NCI-H2227 treated with DMSO at 0.1 percent for 48 hours (cell line): ENCODE data around the gene CACNG7.

Source experiments
- DNase-seq: peaks from one replicate; lab custom pipeline; 2025; lab: John Stamatoyannopoulos, UW

Gene CACNG7

GRCh38 chr19:53953383-53953782, 44.3 kb downstream of the CACNG7 start:
- no peak for DNase-seq

GRCh38 chr19:53957448-53958167, 48.5 kb downstream of the CACNG7 start:
- no peak for DNase-seq

- peak; percentile 78 for DNase-seq
Measured at GRCh38 chr19:53958168-53958571, 49.1 kb downstream of the CACNG7 start.

- no peak for DNase-seq
Measured at GRCh38 chr19:53958823-53959757, 50.0 kb downstream of the CACNG7 start.

- DNase-seq, result no peak
Measured at GRCh38 chr19:53960187-53960586, 51.1 kb downstream of the CACNG7 start.

GRCh38 chr19:53960886-53961285, 51.8 kb downstream of the CACNG7 start:
- no peak for DNase-seq

GRCh38 chr19:53961523-53962356, 52.7 kb downstream of the CACNG7 start:
- no peak for DNase-seq

- DNase-seq, result no peak
Measured at GRCh38 chr19:53962887-53963431, 53.9 kb downstream of the CACNG7 start, which contains the start of gene CACNG8. CACNG8 (plus strand) TSS chr19:53962937.

GRCh38 chr19:53965091-53965490, 56.0 kb downstream of the CACNG7 start:
- DNase-seq, result no peak

- no peak for DNase-seq
Measured at GRCh38 chr19:53966931-53967330, 57.9 kb downstream of the CACNG7 start.

GRCh38 chr19:53969366-53969765, 60.3 kb downstream of the CACNG7 start:
- no peak for DNase-seq

- DNase-seq, result peak; percentile 24
Measured at GRCh38 chr19:53971673-53972072, 62.6 kb downstream of the CACNG7 start.

GRCh38 chr19:53977429-53977990, 68.4 kb downstream of the CACNG7 start:
- peak; percentile 97 for DNase-seq

- peak; percentile 99 for DNase-seq
Measured at GRCh38 chr19:53977991-53978731, 69.1 kb downstream of the CACNG7 start.

- DNase-seq, result no peak
Measured at GRCh38 chr19:53978975-53979801, 70.1 kb downstream of the CACNG7 start.

GRCh38 chr19:53980539-53981375, 71.7 kb downstream of the CACNG7 start:
- DNase-seq, result peak; percentile 74

- DNase-seq, result no peak
Measured at GRCh38 chr19:53981376-53981951, 72.4 kb downstream of the CACNG7 start.

- no peak for DNase-seq
Measured at GRCh38 chr19:53982001-53982451, 72.9 kb downstream of the CACNG7 start.
